GM15510 (cell line): ENCODE measurements around the gene PTPRD.

ENCODE experiments used
- POLR2A ChIP-seq: IDR thresholded peaks from 3 replicates; pipeline ENCODE4 v1.6.1; 2011; ENCODE audit warnings: borderline replicate concordance; ENCODE audit not compliant: insufficient read length; ENCODE audit errors: extremely low read depth

Gene PTPRD

DNA sequence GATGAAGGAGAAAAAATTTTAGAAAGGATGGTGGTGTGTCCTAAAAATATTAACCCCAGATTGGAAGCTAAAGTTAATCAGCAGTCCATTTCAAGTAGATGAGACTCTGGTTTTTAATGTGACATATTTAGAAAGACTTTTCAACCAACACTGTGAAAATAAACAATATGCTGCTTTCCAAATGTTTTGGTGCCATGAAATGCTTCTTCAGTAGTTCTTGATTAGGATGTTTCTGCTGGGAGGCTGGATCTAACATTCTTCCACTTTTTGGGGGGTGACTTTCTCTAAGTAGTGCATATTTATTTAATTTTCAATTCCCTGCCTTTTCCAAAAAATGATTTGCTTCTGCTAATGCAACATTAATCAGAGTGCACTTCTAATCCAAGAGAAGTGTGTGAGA lies 2219.9 kb downstream of the PTPRD start:
- no peak for TF ChIP-seq POLR2A

DNA sequence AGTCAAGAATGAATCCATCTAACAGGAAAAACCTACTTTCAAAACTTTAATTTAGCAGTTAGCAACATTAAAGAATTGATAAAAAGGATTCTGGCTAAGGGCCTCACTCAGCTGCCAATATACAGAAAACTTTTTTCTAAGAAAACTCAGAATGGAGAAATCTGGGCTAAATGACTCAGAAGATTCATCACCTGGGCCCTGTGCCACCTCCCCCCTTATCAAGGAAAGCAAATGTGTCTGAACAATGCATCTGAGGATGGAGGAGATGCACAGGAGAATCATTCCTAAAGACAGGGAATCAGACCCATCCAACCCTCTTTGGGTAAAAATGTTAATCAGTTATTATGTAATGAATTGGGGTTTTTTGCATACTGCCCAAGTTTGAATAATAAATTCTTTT lies 2221.2 kb downstream of the PTPRD start:
- TF ChIP-seq POLR2A: no peak

DNA sequence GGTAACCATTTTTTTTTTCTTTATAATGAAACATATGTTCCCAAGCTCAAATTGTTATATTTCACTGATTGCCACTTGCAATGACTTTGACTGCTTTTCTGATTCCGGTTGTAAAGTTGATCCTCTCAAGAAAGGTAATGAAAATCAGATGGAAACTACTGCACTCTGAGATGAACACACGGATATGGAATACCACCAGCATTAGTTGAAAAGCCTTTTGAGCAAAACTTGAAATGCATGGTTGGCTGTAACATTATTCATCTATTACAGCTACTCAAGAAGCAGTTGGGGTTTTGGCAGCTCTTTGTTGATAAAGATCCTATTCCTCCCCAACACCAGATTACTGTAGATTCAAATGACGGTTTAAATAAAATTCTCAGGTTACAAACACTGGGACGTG lies 2221.7 kb downstream of the PTPRD start:
- TF ChIP-seq POLR2A: no peak

DNA sequence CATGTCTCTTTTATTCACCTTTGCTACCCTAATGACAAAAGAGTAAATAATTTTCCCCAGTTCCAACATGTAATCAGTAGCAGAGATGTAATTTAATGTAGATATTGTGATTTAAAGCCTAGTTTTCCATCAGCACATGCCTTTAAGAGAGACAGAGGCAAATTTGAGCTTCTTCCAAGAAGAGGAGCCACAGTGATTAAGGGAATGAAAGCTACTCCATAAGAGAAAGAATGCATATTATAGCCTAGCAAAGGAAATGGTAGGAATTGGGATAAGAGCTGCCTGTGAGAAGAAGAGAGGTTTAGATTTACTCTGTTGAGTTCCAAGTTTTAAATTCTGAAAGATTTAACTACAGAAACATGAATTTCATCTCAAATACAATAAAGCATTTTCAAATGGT lies 2222.2 kb downstream of the PTPRD start:
- no peak for TF ChIP-seq POLR2A

DNA sequence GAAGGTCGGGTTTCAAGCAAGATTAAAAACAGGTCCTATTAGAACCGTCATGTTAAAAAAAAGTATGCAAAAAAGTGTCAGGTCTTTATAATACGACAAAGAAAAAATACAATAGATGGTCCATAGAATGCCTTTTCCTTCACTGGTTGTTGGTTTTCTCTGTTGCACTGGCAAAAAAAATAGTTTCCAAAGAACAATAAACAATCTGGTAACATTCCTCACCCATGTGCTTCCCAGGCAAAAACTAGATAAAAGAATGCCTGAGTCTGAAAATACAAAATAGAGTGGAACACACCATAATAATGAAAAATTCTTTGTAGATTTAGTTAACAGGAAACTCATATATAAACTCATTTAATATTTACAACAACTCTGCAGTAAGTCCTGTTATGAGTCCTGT lies 2223.3 kb downstream of the PTPRD start:
- TF ChIP-seq POLR2A: no peak

DNA sequence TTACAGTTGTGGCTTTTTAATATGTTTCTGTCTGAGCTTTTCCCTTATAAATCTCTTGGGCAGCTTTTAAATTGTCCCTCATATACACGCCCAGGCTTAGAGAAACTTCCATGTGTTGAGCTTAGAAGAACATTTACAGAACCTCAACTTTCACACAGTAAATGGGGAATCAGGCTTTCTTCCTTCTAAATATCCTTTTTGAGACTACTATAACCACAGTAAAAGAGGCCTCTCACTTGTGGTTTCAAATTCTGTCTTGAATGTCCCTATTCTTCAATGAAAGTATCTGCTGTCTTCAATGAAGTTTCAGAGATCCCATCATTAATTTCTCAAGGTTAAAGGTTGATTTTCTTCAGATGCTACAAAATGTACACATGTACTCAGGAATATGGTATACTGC lies 2224.7 kb downstream of the PTPRD start:
- no peak for TF ChIP-seq POLR2A

DNA sequence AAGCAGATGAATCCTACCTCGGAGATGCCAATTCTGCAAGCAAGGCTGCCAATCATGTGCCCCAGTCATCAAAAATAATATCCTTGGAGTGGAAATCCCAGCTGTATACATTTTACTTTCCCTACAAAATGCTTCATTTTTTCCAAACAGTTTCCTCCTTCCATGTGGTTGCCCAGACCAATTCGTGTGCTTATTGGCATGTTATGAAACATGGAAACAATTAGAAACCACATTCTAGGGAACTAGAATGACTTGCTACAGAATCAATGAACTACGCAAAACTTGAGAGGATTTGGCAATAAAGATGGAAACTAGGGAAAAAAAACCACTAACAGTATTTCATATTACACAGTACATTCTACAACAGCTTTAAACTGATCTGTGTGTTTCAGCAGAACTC lies 2228.7 kb downstream of the PTPRD start:
- no peak for TF ChIP-seq POLR2A

DNA sequence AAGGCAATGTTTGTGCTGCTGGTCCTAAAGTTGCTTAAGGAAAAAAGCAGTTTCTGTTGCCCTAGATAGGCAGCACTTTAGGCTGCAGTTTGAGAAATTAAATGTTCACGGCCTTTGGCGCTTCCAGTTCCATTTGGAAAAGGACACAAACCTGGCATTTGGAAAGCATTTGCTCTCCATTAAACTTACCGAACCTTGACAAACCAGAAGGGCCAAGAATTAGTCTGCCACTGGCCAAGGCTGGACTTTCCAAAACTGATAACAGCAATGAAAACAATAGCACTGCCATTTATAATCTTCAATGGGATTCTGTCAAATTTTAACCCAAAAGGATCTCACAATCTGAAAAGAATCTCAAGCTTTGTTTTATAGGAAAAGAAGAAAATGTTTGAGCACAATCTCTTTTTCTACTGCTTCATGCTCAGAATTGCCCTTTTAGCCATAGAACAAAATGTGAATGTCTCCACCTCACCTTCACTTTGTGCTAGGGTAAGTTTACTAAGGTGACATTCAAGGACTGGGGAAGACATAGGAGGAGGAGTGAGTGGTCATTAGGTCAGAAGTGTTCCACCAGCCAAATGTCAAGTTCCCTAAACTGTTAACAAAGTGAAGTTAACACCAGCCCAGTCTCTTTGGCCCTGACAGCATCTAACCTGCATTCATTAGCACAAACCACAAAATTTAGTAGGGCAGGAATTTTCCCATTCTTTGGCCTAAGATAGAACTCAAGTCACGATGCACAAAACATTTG lies 2229.8 kb downstream of the PTPRD start:
- no peak for TF ChIP-seq POLR2A

DNA sequence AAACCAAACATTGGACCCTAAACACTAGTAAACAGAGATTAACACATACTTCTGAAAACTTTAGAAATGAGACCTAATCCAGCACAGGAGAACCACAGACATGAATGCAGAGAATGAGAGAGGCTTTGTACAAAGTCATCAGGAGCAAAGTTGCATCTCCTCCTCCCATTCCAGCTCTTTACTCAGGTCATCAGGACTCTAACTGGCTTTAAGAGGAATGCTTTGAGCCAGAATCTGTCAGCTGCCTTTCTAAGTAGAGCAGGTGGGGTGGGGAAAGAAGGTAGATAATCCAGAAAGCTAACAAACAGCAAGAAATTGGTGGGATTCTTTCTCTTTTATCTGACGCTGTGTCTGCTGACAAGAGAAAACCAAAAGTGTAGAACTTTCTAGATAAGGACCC lies 2230.5 kb downstream of the PTPRD start:
- no peak for TF ChIP-seq POLR2A

DNA sequence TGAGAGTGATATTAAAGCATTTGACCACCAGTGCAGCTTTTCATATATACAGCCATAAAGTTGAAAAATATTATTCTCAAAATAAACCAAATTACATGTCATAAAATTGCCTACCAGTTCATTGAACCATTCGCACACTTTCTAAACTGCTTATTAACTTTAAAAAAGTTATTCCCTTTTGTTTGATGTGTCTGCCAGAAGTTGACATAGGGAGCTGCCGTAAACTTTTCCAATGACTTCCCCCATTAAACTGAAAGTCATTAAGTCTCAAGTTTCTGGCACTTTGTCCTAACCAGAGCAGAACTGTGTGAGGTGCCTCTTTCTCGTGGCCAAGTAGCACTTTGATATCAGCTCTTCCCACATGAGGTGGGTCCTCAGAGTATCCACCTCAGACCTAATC lies 2231.2 kb downstream of the PTPRD start:
- TF ChIP-seq POLR2A: no peak

DNA sequence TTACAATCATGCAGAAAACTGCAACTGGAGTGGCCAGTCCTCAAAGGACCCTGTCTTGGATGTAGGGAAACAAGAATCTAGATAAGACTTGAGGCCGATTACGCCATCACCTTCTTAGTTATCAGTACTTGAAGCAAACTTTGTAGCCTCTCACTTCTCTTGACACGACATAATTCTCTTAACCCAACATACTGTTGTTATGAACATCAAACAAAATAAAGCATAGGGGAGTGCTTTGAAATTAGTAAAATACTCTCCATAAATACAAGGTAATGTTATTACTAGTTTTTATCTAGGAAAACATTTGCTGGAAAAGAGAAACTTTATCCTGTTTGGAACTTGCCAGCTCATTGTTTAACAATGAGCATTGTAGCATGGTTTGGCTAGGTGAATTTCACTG lies 2238.3 kb downstream of the PTPRD start:
- TF ChIP-seq POLR2A: no peak

DNA sequence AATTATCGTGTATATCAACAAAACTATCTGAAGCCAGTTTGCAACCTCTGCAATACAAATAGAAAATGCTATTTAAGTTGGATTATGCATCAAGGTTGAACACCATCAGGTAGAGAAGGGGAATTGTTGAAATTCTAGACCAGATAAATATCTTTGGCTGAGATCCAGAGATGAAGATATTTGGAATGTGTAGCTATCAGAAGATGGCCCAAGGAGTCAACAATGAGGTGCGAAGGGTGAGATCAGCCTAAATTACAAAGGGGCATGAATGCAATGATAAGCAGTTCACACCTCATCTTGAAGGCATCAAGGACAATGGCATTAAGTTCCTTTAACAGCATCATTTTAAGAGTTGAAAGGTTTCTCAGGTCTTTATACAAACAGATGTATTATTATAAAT lies 2241.1 kb downstream of the PTPRD start:
- no peak for TF ChIP-seq POLR2A

DNA sequence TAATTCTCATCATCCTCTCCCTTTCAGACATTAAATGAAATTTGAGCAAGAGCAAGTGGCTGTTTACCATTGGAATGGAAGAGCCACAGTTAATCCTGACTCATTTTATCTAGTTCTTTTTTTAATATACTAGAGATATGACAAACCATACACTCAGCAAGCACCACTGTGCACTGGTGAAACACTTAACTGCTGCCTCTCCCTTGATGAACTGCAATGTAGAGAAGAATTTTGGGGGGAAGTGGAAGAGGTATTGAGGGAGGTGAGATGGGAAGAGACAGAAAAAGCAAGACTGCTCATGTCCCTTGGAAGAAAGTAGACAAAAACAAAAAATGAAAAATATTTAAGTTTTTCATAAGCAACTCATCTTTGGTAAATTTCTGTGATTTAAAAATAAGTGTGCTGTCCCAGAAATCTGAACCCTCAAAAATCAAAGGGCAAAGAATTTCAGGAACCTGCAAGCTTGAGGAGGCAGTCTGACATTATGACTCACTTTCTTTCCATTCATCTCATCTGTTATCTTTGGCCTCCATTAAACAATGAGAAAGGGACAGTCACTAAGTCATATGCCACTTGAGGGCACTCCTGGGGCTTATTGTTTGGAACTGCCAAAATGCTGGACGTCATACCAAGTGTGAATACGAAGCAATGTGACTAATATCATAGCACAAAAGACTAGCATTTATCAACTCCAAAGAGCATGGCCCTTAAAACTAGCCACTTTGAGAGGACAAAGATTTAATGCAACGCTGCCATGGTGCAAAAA lies 2246.5 kb downstream of the PTPRD start:
- no peak for TF ChIP-seq POLR2A

DNA sequence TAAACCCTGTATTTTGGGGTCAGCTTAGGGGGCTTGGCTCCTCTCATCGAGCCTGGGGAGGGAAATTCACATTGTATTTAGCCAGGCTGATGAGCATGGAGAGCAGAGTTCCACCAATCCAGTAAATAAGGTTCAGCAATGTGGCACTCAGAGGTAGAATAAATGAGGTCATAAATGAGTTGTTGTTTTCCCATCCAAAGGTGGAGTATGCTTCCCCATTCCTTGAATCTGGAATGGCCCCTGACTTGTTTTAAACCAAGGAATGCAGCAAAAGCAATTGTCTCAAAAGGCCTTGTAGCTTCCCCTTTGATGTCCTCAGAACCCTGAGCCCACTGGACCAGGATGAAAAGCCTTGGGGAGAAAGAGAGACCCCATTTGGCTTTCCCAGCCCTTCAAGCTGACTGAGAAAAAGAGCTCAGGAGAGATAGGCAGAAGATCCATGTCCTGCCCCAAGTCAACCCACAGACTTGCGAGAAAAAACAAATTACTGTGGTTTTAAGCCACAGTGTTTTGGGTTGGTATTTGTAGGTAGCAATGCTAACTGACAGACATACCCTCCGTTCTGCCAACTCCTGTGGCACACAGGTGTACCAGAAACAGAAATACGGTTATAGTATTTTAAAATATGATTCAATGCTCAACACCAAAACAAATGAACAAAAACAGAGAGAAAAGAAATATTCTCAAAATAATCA lies 2247.2 kb downstream of the PTPRD start:
- TF ChIP-seq POLR2A: no peak

DNA sequence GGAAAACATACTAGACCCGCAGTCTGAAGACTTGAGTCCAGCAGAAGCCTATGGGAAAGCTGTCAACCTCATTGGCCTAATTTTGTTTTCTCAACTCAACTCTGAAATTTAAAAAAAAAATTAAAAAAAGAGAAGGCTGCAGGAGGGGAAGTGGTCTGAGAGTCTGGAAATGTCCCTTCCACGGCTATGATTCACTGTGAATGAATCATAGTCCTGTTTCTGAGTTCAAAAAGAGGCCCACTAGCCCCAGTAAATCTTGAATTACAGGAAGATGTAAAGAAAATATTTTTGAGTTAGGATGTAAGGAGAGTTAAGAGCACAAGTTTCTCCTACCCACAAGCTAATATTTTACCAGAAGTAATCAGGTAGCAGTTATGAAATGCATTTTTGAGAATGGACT lies 2247.8 kb downstream of the PTPRD start:
- TF ChIP-seq POLR2A: no peak

DNA sequence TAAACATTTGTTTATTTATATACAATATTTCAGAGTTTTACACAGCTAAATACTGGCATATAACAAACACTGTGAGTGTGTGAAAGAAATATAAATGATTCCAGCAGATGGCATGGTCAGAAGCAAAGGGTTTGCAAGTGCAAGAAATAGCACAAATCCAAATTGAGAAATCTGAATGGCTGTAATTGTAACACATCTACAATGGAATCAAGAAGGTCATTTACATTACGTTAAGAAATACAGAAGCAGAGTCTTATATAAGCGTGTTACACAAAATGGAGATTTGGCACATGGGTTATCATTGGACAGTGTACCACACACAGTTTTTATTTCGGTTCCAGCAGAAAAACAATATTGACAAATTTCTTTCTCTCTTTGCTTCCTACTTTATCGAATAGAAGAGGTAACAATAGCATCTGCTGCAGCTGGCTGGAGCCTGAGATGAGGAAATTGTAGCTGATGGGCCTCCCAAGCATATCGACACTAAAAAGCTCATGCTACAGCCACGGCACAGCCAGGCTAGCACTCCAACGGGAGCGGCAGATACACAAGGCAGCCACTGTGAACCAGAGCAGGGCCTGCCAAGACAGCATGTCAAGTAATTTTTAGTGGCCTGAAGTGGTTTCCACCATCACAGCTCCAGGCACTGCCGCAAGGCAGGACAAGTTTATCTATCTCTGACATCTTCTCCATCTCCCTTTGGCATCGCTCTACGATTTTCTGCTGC lies 2248.6 kb downstream of the PTPRD start:
- TF ChIP-seq POLR2A: no peak

DNA sequence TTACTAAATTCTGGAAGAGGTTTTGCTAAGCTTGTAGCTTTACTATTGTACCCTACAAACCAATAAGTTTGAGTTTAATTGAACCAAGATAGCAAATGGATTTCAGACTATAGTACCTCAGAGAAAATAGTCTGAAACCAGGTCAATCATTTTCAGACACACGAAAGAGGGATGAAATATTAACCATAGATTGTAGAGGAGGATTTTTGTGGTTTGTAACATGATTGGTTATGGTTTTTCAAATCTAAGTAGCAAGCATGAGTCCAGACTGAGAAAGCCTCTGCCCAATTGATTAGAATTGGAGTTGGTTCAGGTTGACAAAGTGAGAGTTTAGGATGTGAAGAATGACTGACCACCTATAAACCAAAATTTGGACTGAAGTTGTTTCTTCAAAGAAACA lies 2250.6 kb downstream of the PTPRD start:
- no peak for TF ChIP-seq POLR2A
